Gastrocnemius medialis (tissue), 4 donors: Measurements from ENCODE around the gene P4HA2. TPM values are rescaled to one million over a fixed set of nuclear protein-coding genes. Genes with fewer than 3 reads are reported as not detected.

Experiments used
- ATAC-seq, 2 donors: fragments of 150-250 bp; one replicate each; pipeline ENCODE4 v1.9.1; 2016
- DNase-seq, 2 donors: peaks; one replicate each; pipeline ENCODE4 v3.0.0-alpha.2; 2019
- H3K27ac ChIP-seq, 4 donors: fragments of 200-600 bp; sonication (generic); 1 replicate in 1 of 4; 2 replicates in 3 of 4; pipeline ENCODE4 v1.5.1; 2016 to 2018; ENCODE audit warnings: mild to moderate bottlenecking in 2 of 4, moderate library complexity in 1 of 4
- H3K27me3 ChIP-seq, 3 donors: fragments of 200-600 bp; sonication (generic) in 2 of 3; 1 replicate in 1 of 3; 2 replicates in 2 of 3; pipeline versions ENCODE4 v1.5.1 to v1.6.0; 2016 to 2019; ENCODE audit warnings: mild to moderate bottlenecking in 1 of 3, moderate library complexity in 1 of 3
- H3K36me3 ChIP-seq, 2 donors: fragments of 200-600 bp; sonication (generic) in 1 of 2; one replicate each; pipeline ENCODE4 v1.5.1; 2017 to 2018
- H3K4me1 ChIP-seq, 2 donors: fragments of 200-600 bp; sonication (generic) in 1 of 2; one replicate each; pipeline ENCODE4 v1.5.1; 2016 to 2017; ENCODE audit warnings: mild to moderate bottlenecking in 2 of 2
- H3K4me3 ChIP-seq, 4 donors: fragments of 200-600 bp; sonication (generic) in 3 of 4; 1 replicate in 1 of 4; 2 replicates in 3 of 4; pipeline ENCODE4 v1.5.1; 2016 to 2019; ENCODE audit warnings: mild to moderate bottlenecking in 2 of 4
- H3K9me3 ChIP-seq, 3 donors: fragments of 200-600 bp; sonication (generic) in 2 of 3; 1 replicate in 1 of 3; 2 replicates in 2 of 3; pipeline ENCODE4 v1.5.1; 2016 to 2019
- POLR2A ChIP-seq, 2 donors: fragments of 450-650 bp; IDR thresholded peaks; one replicate each; pipeline ENCODE4 v1.6.1; 2017; ENCODE audit warnings: antibody characterized with exemption in 2 of 2, mild to moderate bottlenecking in 2 of 2, moderate library complexity in 2 of 2
- in situ Hi-C, 4 donors: fragments of 200-750 bp; cut with MboI; loops; one replicate each; pipeline versions ENCODE4 v1.15.0 to v1.8.0; 2017; ENCODE audit warnings: low sequenced_read_pairs in 4 of 4
- intact Hi-C: fragments of 100-400 bp; cut with DNase I; formaldehyde crosslinking; loops from one replicate; pipeline ENCODE4 v1.15.1; 2023; ENCODE audit warnings: low total_unique reads
- total RNA-seq, 4 donors: library from RNA; depleted of rRNA; stranded (reverse); fragments of >200 nt; gene quantifications; one replicate each; pipeline versions ENCODE4 v1.1.0 to v1.2.3, GENCODE V29; 2016
- TF ChIP-seq, protein P1 (sequence below), 5 experiments: fragments of 450-650 bp in 3 of 5; fragments of 200-600 bp in 2 of 5; sonication (generic) in 2 of 5; IDR thresholded peaks in 4 of 5; conservative IDR thresholded peaks in 1 of 5; 1 replicate in 4 of 5; 2 replicates in 1 of 5; pipeline ENCODE4 v1.5.1; 2016 to 2019; ENCODE audit warnings: antibody characterized with exemption in 5 of 5, mild to moderate bottlenecking in 3 of 5, moderate library complexity in 3 of 5

P4HA2 gene
- total RNA-seq, 4 donors from 2014 or later = 5.8 to 15.7 (median 10.3) TPM

- no peak overlapping the region for H3K4me3 ChIP-seq
- peaks cover 0 to 6% (median 0%) of the 10 kb centered on the region in 3 donors for H3K27me3 ChIP-seq
- in situ Hi-C loops = loop anchor here in 1 of 4 donors (25.0 kb wide), 1 partner anchor 251 kb away; no protein-coding TSS in a partner anchor
- no peak for ATAC-seq
- H3K9me3 ChIP-seq = no peaks in the 10 kb centered on the region
- no peak for TF ChIP-seq POLR2A (IDR thresholded peaks at IDR 0.05)
- TF ChIP-seq, protein P1, sequence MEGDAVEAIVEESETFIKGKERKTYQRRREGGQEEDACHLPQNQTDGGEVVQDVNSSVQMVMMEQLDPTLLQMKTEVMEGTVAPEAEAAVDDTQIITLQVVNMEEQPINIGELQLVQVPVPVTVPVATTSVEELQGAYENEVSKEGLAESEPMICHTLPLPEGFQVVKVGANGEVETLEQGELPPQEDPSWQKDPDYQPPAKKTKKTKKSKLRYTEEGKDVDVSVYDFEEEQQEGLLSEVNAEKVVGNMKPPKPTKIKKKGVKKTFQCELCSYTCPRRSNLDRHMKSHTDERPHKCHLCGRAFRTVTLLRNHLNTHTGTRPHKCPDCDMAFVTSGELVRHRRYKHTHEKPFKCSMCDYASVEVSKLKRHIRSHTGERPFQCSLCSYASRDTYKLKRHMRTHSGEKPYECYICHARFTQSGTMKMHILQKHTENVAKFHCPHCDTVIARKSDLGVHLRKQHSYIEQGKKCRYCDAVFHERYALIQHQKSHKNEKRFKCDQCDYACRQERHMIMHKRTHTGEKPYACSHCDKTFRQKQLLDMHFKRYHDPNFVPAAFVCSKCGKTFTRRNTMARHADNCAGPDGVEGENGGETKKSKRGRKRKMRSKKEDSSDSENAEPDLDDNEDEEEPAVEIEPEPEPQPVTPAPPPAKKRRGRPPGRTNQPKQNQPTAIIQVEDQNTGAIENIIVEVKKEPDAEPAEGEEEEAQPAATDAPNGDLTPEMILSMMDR (IDR thresholded peaks at IDR 0.05 in 4 of 5, conservative IDR thresholded peaks at IDR 0.05 in 1 of 5) = no peak
- H3K36me3 ChIP-seq = no peaks in the 10 kb centered on the region
- peak overlapping the region in 3 of 4 donors; percentile 31 to 79 (median 75) for H3K27ac ChIP-seq
- peaks cover 11 to 14% of the 10 kb centered on the region in 2 donors for H3K4me1 ChIP-seq
- intact Hi-C loops = no loop called here
- DNase-seq = no peak
These were observed 33.3 kb upstream of the P4HA2 start for GRCh38 chr5:132260714-132261551.

- DNase-seq (no peak), ATAC-seq (no peak)
- intact Hi-C loops (no loop called here), in situ Hi-C loops (loop anchor here in 1 of 4 donors (25.0 kb wide), 1 partner anchor 252 kb away; no protein-coding TSS in a partner anchor)
- H3K4me3 ChIP-seq = no peak overlapping the region
- H3K27me3 ChIP-seq = peaks cover 0 to 6% (median 0%) of the 10 kb centered on the region in 3 donors
- no peaks in the 10 kb centered on the region for H3K36me3 ChIP-seq
- peak overlapping the region; percentile 75 to 79 (median 76) for H3K27ac ChIP-seq
- no peak for TF ChIP-seq POLR2A (IDR thresholded peaks at IDR 0.05)
- TF ChIP-seq, protein P1 (IDR thresholded peaks at IDR 0.05 in 4 of 5, conservative IDR thresholded peaks at IDR 0.05 in 1 of 5) = no peak
- peaks cover 9 to 11% of the 10 kb centered on the region in 2 donors for H3K4me1 ChIP-seq
- no peaks in the 10 kb centered on the region for H3K9me3 ChIP-seq
These were observed 32.4 kb upstream of the P4HA2 start for GRCh38 chr5:132260051-132260450.

- Histone ChIP-seq H3K27me3 (peaks cover 0 to 6% (median 0%) of the 10 kb centered on the region in 3 donors), H3K36me3 (no peaks in the 10 kb centered on the region), H3K4me3 (peak overlapping the region; percentile 34 to 61 (median 56)), H3K4me1 (peaks cover 13 to 14% of the 10 kb centered on the region in 2 donors), H3K9me3 (no peaks in the 10 kb centered on the region), H3K27ac (peak overlapping the region; percentile 75 to 79 (median 76))
- ATAC-seq (peak in 1 of 2 donors; percentile 29), DNase-seq (peak in 1 of 2 donors; percentile 47)
- intact Hi-C loops = loop anchor here (2.0 kb wide), 1 partner anchor 34 kb away; no protein-coding TSS in a partner anchor
- in situ Hi-C loops = loop anchor here in 1 of 4 donors (25.0 kb wide), 1 partner anchor 253 kb away; no protein-coding TSS in a partner anchor
- TF ChIP-seq POLR2A (IDR thresholded peaks at IDR 0.05) = peak in 1 of 2 donors; percentile 31
- TF ChIP-seq, protein P1 (IDR thresholded peaks at IDR 0.05 in 4 of 5, conservative IDR thresholded peaks at IDR 0.05 in 1 of 5) = no peak
These were observed 31.6 kb upstream of the P4HA2 start for GRCh38 chr5:132259069-132259851.
